HFFc6 (cell line): ENCODE data around the gene CDC27. TPM values are rescaled to one million over a fixed set of nuclear protein-coding genes. Genes with fewer than 3 reads are reported as not detected.
"Not testable (repeated sequence)": the region's sequence is repeated elsewhere in the genome, so short reads cannot be mapped to it uniquely, and the experiment has no call there.

ENCODE experiments used
- DNase-seq: peaks from one replicate; pipeline ENCODE4 v3.0.0-alpha.2; 2018
- H3K27ac Mint-ChIP-seq: 2 replicates; pipeline ENCODE4 v1.8.0; 2020; ENCODE audit warnings: mild to moderate bottlenecking, mixed read lengths
- H3K27me3 Mint-ChIP-seq: 2 replicates; pipeline ENCODE4 v1.8.0; 2021; ENCODE audit warnings: mild to moderate bottlenecking, moderate library complexity, mixed read lengths; ENCODE audit not compliant: insufficient read depth
- H3K36me3 Mint-ChIP-seq: 2 replicates; pipeline ENCODE4 v1.8.0; 2021; ENCODE audit warnings: low read depth, mixed read lengths
- H3K4me1 Mint-ChIP-seq: 2 replicates; pipeline ENCODE4 v1.8.0; 2020; ENCODE audit warnings: low read depth, mixed read lengths
- H3K4me3 Mint-ChIP-seq: 2 replicates; pipeline ENCODE4 v1.8.0; 2020; ENCODE audit warnings: mild to moderate bottlenecking, moderate library complexity, mixed read lengths
- H3K9me3 Mint-ChIP-seq: 2 replicates; pipeline ENCODE4 v1.8.0; 2020; ENCODE audit warnings: mild to moderate bottlenecking, mixed read lengths
- total RNA-seq, 6 experiments: library from RNA; stranded (reverse); fragmentation: NEBNext Ultra II Directional; extraction: Animal tissue kit (Norgen Biotek cat#: 25700); gene quantifications; 2 replicates in 1 of 6; 3 replicates in 5 of 6; pipeline ENCODE4 v1.2.3, GENCODE V29; 2021
- TF ChIP-seq, protein P1 (sequence below): fragments of 200-600 bp; sonication (generic); IDR thresholded peaks from 2 replicates; pipeline ENCODE4 v1.5.0; 2021; ENCODE audit warnings: antibody characterized with exemption, mild to moderate bottlenecking

CDC27 gene
- total RNA-seq, 6 experiments from 2014 or later: 144 to 202 (median 170) TPM

GRCh38 chr17:47219621-47220475 is 30.8 kb upstream of the CDC27 start:
- no peak overlapping the region for H3K4me3 Mint-ChIP-seq

DNA sequence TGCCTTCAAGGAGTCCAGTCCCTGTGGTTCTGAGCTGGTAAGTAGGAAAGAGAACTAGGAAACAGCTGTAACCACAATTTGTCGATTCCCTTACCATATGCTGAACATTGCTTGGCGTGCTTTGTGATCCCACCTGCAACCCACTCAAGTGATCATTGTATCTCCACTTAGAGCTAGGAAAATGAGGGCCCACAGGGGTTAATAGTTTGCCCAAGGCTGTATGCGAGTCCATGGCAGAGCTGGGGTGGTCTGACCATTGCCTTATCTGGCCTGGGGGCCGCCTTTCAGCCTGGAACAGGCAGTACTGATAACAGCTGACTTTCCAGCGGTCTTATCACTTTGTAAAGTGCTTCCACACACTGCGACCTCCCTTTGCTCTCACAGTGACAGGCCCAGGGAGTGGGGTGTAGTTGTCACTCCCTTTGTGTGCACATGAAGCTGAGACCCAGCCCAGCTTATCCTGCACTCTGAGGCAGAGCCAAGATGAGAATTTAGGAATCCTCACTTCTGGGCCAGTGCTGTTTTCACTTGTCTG is 29.9 kb upstream of the CDC27 start:
- no peaks in the 10 kb centered on the region; the same call in 1 of the 2 replicates for H3K9me3 Mint-ChIP-seq
- H3K27ac Mint-ChIP-seq: no peak overlapping the region
- peaks cover 8% of the 10 kb centered on the region for H3K27me3 Mint-ChIP-seq
- TF ChIP-seq, protein P1, sequence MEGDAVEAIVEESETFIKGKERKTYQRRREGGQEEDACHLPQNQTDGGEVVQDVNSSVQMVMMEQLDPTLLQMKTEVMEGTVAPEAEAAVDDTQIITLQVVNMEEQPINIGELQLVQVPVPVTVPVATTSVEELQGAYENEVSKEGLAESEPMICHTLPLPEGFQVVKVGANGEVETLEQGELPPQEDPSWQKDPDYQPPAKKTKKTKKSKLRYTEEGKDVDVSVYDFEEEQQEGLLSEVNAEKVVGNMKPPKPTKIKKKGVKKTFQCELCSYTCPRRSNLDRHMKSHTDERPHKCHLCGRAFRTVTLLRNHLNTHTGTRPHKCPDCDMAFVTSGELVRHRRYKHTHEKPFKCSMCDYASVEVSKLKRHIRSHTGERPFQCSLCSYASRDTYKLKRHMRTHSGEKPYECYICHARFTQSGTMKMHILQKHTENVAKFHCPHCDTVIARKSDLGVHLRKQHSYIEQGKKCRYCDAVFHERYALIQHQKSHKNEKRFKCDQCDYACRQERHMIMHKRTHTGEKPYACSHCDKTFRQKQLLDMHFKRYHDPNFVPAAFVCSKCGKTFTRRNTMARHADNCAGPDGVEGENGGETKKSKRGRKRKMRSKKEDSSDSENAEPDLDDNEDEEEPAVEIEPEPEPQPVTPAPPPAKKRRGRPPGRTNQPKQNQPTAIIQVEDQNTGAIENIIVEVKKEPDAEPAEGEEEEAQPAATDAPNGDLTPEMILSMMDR: no peak
- peaks cover 2% of the 10 kb centered on the region; the same call in 1 of the 2 replicates for H3K36me3 Mint-ChIP-seq
- peaks cover 16% of the 10 kb centered on the region for H3K4me1 Mint-ChIP-seq
- DNase-seq: no peak
- no peak overlapping the region for H3K4me3 Mint-ChIP-seq

More at GRCh38 chr17:47219621-47220475, 30.8 kb upstream of the CDC27 start:
- Mint-ChIP-seq H3K36me3 (peaks cover 6% of the 10 kb centered on the region), H3K27me3 (peaks cover 8% of the 10 kb centered on the region), H3K27ac (no peak overlapping the region), H3K9me3 (no peaks in the 10 kb centered on the region; the same call in 1 of the 2 replicates), H3K4me1 (peaks cover 25% of the 10 kb centered on the region)
- DNase-seq: no peak
- TF ChIP-seq, protein P1: no peak

DNA sequence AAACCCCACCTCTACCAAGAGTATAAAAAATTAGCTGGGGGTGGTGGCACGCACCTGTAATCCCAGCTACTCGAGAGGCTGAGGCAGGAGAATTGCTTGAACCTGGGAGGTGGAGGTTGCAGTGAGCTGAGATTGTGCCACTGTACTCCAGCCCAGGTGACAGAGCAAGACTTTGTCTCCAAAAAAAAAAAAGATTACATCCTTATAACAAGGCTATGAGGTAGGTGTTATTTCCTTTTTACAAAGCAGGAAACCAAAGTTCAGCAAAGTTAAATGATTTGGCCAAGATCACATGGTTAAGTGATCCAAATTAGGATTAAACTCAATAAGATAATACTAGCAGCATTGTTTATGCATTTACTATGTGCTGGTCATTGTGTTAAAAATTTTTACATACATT is 28.2 kb upstream of the CDC27 start:
- H3K27me3 Mint-ChIP-seq: peaks cover 11% of the 10 kb centered on the region
- H3K4me3 Mint-ChIP-seq: not testable (repeated sequence)

GRCh38 chr17:47216821-47217220 is 27.7 kb upstream of the CDC27 start:
- not testable (repeated sequence) for H3K9me3 Mint-ChIP-seq, DNase-seq, H3K4me1 Mint-ChIP-seq, H3K4me3 Mint-ChIP-seq, H3K27ac Mint-ChIP-seq, H3K36me3 Mint-ChIP-seq
- H3K27me3 Mint-ChIP-seq: peaks cover 11% of the 10 kb centered on the region

More for the DNA sequence above, 28.2 kb upstream of the CDC27 start:
- not testable (repeated sequence) for H3K27ac Mint-ChIP-seq, H3K9me3 Mint-ChIP-seq, H3K4me1 Mint-ChIP-seq, DNase-seq, H3K36me3 Mint-ChIP-seq

GRCh38 chr17:47214931-47215330 is 25.8 kb upstream of the CDC27 start:
- TF ChIP-seq, protein P1: no peak
- no peak overlapping the region for H3K4me3 Mint-ChIP-seq
- H3K4me1 Mint-ChIP-seq: no peaks in the 10 kb centered on the region
- no peaks in the 10 kb centered on the region for H3K9me3 Mint-ChIP-seq
- H3K36me3 Mint-ChIP-seq: no peaks in the 10 kb centered on the region
- DNase-seq: no peak
- H3K27ac Mint-ChIP-seq: no peak overlapping the region
- peaks cover 9% of the 10 kb centered on the region for H3K27me3 Mint-ChIP-seq

DNA sequence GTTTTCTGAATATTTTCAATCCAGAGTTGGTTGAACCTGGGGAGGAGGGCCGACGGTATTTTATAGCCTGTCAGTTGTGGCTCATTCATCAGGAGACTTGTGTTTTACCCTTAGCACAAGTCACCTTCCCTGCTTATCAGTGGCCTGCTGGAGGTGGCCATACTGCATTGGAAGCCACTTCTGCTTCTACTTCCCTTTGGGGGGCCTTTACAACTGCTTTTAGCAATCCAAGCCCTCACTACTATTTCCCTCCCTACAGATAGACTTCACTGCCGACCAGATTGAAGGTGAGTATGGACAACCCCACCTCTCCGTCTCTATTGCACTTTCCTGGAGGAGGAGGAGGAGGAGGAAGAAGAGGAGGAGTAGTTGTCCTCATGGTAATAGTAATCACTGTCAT is 24.4 kb upstream of the CDC27 start:
- peaks cover 6% of the 10 kb centered on the region for H3K27me3 Mint-ChIP-seq

More for the DNA sequence above, 24.4 kb upstream of the CDC27 start:
- no peaks in the 10 kb centered on the region for H3K36me3 Mint-ChIP-seq
- no peak overlapping the region for H3K4me3 Mint-ChIP-seq
- no peak for DNase-seq
- TF ChIP-seq, protein P1: no peak
- no peaks in the 10 kb centered on the region for H3K4me1 Mint-ChIP-seq
- H3K9me3 Mint-ChIP-seq: no peaks in the 10 kb centered on the region
- H3K27ac Mint-ChIP-seq: no peak overlapping the region
